Keratinocyte (primary cell): ENCODE data around the gene DAPK1. TPM values are rescaled to one million over a fixed set of nuclear protein-coding genes. Genes with fewer than 3 reads are reported as not detected.

Experiments used
- DNase-seq: peaks from one replicate; pipeline ENCODE4 v3.0.0-alpha.2; 2011; ENCODE audit warnings: low read depth, missing footprints, low spot score
- FAIRE-seq: peaks from 2 replicates; lab custom pipeline; 2011; peaks lifted over from hg19 to GRCh38; lab: Jason Lieb, UNC
- H2AFZ ChIP-seq: 2 replicates; pipeline ENCODE4 v1.6.0; 2012; ENCODE audit warnings: low read length, control low read depth, inconsistent platforms; ENCODE audit not compliant: control insufficient read depth
- H3K27ac ChIP-seq: 2 replicates; pipeline ENCODE4 v1.5.1; 2011; ENCODE audit warnings: low read length; ENCODE audit not compliant: control insufficient read depth, insufficient read depth
- H3K27me3 ChIP-seq: 3 replicates; pipeline ENCODE4 v1.6.0; 2011; ENCODE audit warnings: low read length; ENCODE audit not compliant: control insufficient read depth, insufficient read depth; ENCODE audit errors: extremely low read depth
- H3K36me3 ChIP-seq, 2 experiments: 2 replicates in 1 of 2; 3 replicates in 1 of 2; pipeline ENCODE4 v1.5.1; 2011; ENCODE audit warnings: low read length in 2 of 2, mild to moderate bottlenecking in 1 of 2; ENCODE audit not compliant: control insufficient read depth in 2 of 2, insufficient read depth in 2 of 2; ENCODE audit errors: extremely low read depth in 1 of 2
- H3K4me1 ChIP-seq: 3 replicates; pipeline ENCODE4 v1.5.1; 2011; ENCODE audit warnings: low read length; ENCODE audit not compliant: control insufficient read depth, insufficient read depth; ENCODE audit errors: extremely low read depth
- H3K4me2 ChIP-seq: 3 replicates; pipeline ENCODE4 v1.6.0; 2011; ENCODE audit warnings: low read depth, low read length; ENCODE audit not compliant: control insufficient read depth, insufficient read depth; ENCODE audit errors: extremely low read depth
- H3K4me3 ChIP-seq, 3 experiments: fragments of 200-600 bp in 1 of 3; sonication (generic) in 1 of 3; 2 replicates in 2 of 3; 3 replicates in 1 of 3; pipeline ENCODE4 v1.5.1; 2011 to 2016; ENCODE audit warnings: low read length in 3 of 3, mild to moderate bottlenecking in 3 of 3, control low read depth in 2 of 3, inconsistent platforms in 1 of 3, low read depth in 1 of 3, mixed read lengths in 1 of 3, mixed run types in 1 of 3, moderate library complexity in 1 of 3; ENCODE audit not compliant: control insufficient read depth in 2 of 3, insufficient read depth in 2 of 3; ENCODE audit errors: extremely low read depth in 1 of 3
- H3K79me2 ChIP-seq: 2 replicates; pipeline ENCODE4 v1.6.0; 2012; ENCODE audit warnings: low read length; ENCODE audit not compliant: control insufficient read depth, insufficient read depth
- H3K9ac ChIP-seq: 3 replicates; pipeline ENCODE4 v1.6.0; 2011; ENCODE audit warnings: low read length; ENCODE audit not compliant: control insufficient read depth, insufficient read depth; ENCODE audit errors: extremely low read depth
- H3K9me1 ChIP-seq: 3 replicates; pipeline ENCODE4 v1.6.0; 2011; ENCODE audit warnings: low read length; ENCODE audit not compliant: control insufficient read depth, insufficient read depth; ENCODE audit errors: extremely low read depth
- H3K9me3 ChIP-seq: 2 replicates; pipeline ENCODE4 v1.5.1; 2012; ENCODE audit warnings: low read depth, low read length; ENCODE audit not compliant: control insufficient read depth
- H4K20me1 ChIP-seq: 3 replicates; pipeline ENCODE4 v1.6.0; 2011; ENCODE audit warnings: low read length; ENCODE audit not compliant: control insufficient read depth, insufficient read depth; ENCODE audit errors: extremely low read depth
- EZH2 ChIP-seq: IDR thresholded peaks from one replicate; pipeline ENCODE4 v1.6.1; 2012; ENCODE audit warnings: inconsistent platforms, mild to moderate bottlenecking, low read length, moderate library complexity
- dilution Hi-C: fragments of 300-500 bp; cut with MboI; formaldehyde crosslinking; loops from one replicate; pipeline ENCODE4 v1.7.0; 2020; ENCODE audit warnings: low sequenced_read_pairs; ENCODE audit not compliant: extremely low pct_ligation_motif_present
- polyA plus RNA-seq, 5 experiments: library from polyadenylated mRNA; depleted of rRNA in 3 of 5; stranded (reverse) in 3 of 5; stranded (forward) in 1 of 5; unstranded in 1 of 5; fragments of >200 nt; gene quantifications; 1 replicate in 1 of 5; 2 replicates in 3 of 5; 3 replicates in 1 of 5; pipeline versions ENCODE4 v1.2.1 to v1.2.3, GENCODE V29; 2011 to 2012; ENCODE audit warnings: missing spikeins in 2 of 5, low read depth in 1 of 5, low replicate concordance in 1 of 5
- TF ChIP-seq, protein P1 (sequence below), 3 experiments: IDR thresholded peaks in 1 of 3; conservative IDR thresholded peaks in 1 of 3; optimal IDR thresholded peaks in 1 of 3; 2 replicates in 2 of 3; 3 replicates in 1 of 3; pipeline versions ENCODE3 to v1.5.1; 2011; ENCODE audit warnings: low read length in 3 of 3, mild to moderate bottlenecking in 3 of 3, moderate library complexity in 2 of 3, control low read depth in 1 of 3, inconsistent platforms in 1 of 3; ENCODE audit not compliant: insufficient read depth in 2 of 3; ENCODE audit errors: extremely low read depth in 1 of 3

The DAPK1 gene
- polyA plus RNA-seq, 1 donor (not counting 4 experiments of a cell fraction or from before 2014, with no cell fraction given): 2.8 TPM

DNA sequence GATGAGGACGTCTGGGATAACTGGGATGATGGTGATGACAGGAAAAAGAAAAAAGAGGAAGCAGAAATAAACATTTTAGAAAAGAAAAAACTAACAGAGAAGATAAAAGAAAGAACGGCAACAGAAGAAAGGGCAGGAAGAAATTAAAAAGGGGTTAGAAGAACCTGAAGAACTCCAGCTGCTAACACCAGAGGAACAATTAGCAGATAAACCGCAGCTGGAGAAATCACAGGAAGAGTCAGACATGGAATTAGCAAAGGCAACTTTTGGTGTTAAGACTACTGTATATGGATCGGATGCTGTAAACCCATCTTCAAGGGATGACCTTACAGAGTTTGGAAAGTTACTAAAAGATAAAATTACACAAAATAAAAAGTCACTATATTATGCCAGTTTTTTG, 243.7 kb downstream of the DAPK1 start:
- H4K20me1 ChIP-seq: no peaks in the 10 kb centered on the region
- no peaks in the 10 kb centered on the region for H3K79me2 ChIP-seq
- H3K9ac ChIP-seq: no peak overlapping the region
- no peak overlapping the region for H2AFZ ChIP-seq
- no peaks in the 10 kb centered on the region for H3K9me3 ChIP-seq
- TF ChIP-seq, protein P1, sequence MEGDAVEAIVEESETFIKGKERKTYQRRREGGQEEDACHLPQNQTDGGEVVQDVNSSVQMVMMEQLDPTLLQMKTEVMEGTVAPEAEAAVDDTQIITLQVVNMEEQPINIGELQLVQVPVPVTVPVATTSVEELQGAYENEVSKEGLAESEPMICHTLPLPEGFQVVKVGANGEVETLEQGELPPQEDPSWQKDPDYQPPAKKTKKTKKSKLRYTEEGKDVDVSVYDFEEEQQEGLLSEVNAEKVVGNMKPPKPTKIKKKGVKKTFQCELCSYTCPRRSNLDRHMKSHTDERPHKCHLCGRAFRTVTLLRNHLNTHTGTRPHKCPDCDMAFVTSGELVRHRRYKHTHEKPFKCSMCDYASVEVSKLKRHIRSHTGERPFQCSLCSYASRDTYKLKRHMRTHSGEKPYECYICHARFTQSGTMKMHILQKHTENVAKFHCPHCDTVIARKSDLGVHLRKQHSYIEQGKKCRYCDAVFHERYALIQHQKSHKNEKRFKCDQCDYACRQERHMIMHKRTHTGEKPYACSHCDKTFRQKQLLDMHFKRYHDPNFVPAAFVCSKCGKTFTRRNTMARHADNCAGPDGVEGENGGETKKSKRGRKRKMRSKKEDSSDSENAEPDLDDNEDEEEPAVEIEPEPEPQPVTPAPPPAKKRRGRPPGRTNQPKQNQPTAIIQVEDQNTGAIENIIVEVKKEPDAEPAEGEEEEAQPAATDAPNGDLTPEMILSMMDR (optimal IDR thresholded peaks at IDR 0.05 in 1 of 3, IDR thresholded peaks at IDR 0.05 in 1 of 3, conservative IDR thresholded peaks at IDR 0.05 in 1 of 3; ENCODE audit: extremely low read depth in 1 of 3, insufficient read depth in 2 of 3, low read length in 3 of 3): no peak
- no peak for TF ChIP-seq EZH2
- no peak for DNase-seq
- no peak overlapping the region for H3K27ac ChIP-seq
- no peak overlapping the region for H3K4me3 ChIP-seq
- H3K36me3 ChIP-seq: no peaks in the 10 kb centered on the region
- no peaks in the 10 kb centered on the region for H3K27me3 ChIP-seq
- FAIRE-seq: no peak
- no peak overlapping the region for H3K4me2 ChIP-seq
- H3K4me1 ChIP-seq: peaks cover 3% of the 10 kb centered on the region
- no peaks in the 10 kb centered on the region for H3K9me1 ChIP-seq
- dilution Hi-C loops: no loop called here

- dilution Hi-C loops: no loop called here
- no peak overlapping the region for H3K27ac ChIP-seq
- no peak for FAIRE-seq
- peaks cover 3% of the 10 kb centered on the region for H3K4me1 ChIP-seq
- no peak overlapping the region for H3K9ac ChIP-seq
- no peaks in the 10 kb centered on the region for H3K36me3 ChIP-seq
- DNase-seq: no peak
- no peaks in the 10 kb centered on the region for H3K9me1 ChIP-seq
- no peaks in the 10 kb centered on the region for H3K27me3 ChIP-seq
- H4K20me1 ChIP-seq: no peaks in the 10 kb centered on the region
- no peaks in the 10 kb centered on the region for H3K9me3 ChIP-seq
- H3K79me2 ChIP-seq: no peaks in the 10 kb centered on the region
- H3K4me3 ChIP-seq: no peak overlapping the region
- no peak overlapping the region for H3K4me2 ChIP-seq
- TF ChIP-seq, protein P1 (optimal IDR thresholded peaks at IDR 0.05 in 1 of 3, IDR thresholded peaks at IDR 0.05 in 1 of 3, conservative IDR thresholded peaks at IDR 0.05 in 1 of 3; ENCODE audit: extremely low read depth in 1 of 3, insufficient read depth in 2 of 3, low read length in 3 of 3): no peak
- TF ChIP-seq EZH2: no peak
- H2AFZ ChIP-seq: no peak overlapping the region
These were observed 244.2 kb downstream of the DAPK1 start for GRCh38 chr9:87741891-87742290.
